GM21367 (cell line): ENCODE data around the gene LCP2.
A peak's percentile ranks its signal among the peaks of the same experiment; 100 is the strongest.

Experiments used
- ATAC-seq: cut with Tn5 transposase; IDR thresholded peaks from one replicate; pipeline ENCODE4 v1.9.1; 2021; ENCODE audit not compliant: unreplicated experiment

LCP2 gene

GRCh38 chr5:170296935-170297588, 515 bp downstream of the LCP2 start:
- ATAC-seq: peak; percentile 52

- ATAC-seq: no peak
Measured at GRCh38 chr5:170296036-170296934, 1.3 kb downstream of the LCP2 start.

GRCh38 chr5:170294556-170294955, 3.0 kb downstream of the LCP2 start:
- no peak for ATAC-seq

- ATAC-seq: no peak
Measured at GRCh38 chr5:170294057-170294456, 3.5 kb downstream of the LCP2 start.

GRCh38 chr5:170293273-170293672, 4.3 kb downstream of the LCP2 start:
- ATAC-seq: peak; percentile 83

- ATAC-seq: no peak
Measured at GRCh38 chr5:170292179-170293104, 5.1 kb downstream of the LCP2 start.

- ATAC-seq: no peak
Measured at GRCh38 chr5:170290498-170290897, 7.1 kb downstream of the LCP2 start.

GRCh38 chr5:170289764-170290163, 7.8 kb downstream of the LCP2 start:
- no peak for ATAC-seq

- ATAC-seq: no peak
Measured at GRCh38 chr5:170289121-170289520, 8.5 kb downstream of the LCP2 start.

GRCh38 chr5:170288551-170288950, 9.0 kb downstream of the LCP2 start:
- ATAC-seq: no peak

GRCh38 chr5:170288151-170288550, 9.4 kb downstream of the LCP2 start:
- no peak for ATAC-seq

- no peak for ATAC-seq
Measured at GRCh38 chr5:170287532-170287931, 10.0 kb downstream of the LCP2 start.

- no peak for ATAC-seq
Measured at GRCh38 chr5:170286386-170286925, 11.1 kb downstream of the LCP2 start.

GRCh38 chr5:170285181-170285580, 12.4 kb downstream of the LCP2 start:
- ATAC-seq: no peak

GRCh38 chr5:170284231-170284630, 13.3 kb downstream of the LCP2 start:
- ATAC-seq: no peak

GRCh38 chr5:170283296-170283695, 14.3 kb downstream of the LCP2 start:
- no peak for ATAC-seq

GRCh38 chr5:170280011-170280493, 17.5 kb downstream of the LCP2 start:
- ATAC-seq: no peak

GRCh38 chr5:170279459-170279817, 18.1 kb downstream of the LCP2 start:
- ATAC-seq: no peak

GRCh38 chr5:170278611-170279458, 18.7 kb downstream of the LCP2 start:
- peak; percentile 88 for ATAC-seq

- ATAC-seq: no peak
Measured at GRCh38 chr5:170277867-170278281, 19.7 kb downstream of the LCP2 start.
